ENCODE data around the gene MRM2.

The MRM2 gene

DNA sequence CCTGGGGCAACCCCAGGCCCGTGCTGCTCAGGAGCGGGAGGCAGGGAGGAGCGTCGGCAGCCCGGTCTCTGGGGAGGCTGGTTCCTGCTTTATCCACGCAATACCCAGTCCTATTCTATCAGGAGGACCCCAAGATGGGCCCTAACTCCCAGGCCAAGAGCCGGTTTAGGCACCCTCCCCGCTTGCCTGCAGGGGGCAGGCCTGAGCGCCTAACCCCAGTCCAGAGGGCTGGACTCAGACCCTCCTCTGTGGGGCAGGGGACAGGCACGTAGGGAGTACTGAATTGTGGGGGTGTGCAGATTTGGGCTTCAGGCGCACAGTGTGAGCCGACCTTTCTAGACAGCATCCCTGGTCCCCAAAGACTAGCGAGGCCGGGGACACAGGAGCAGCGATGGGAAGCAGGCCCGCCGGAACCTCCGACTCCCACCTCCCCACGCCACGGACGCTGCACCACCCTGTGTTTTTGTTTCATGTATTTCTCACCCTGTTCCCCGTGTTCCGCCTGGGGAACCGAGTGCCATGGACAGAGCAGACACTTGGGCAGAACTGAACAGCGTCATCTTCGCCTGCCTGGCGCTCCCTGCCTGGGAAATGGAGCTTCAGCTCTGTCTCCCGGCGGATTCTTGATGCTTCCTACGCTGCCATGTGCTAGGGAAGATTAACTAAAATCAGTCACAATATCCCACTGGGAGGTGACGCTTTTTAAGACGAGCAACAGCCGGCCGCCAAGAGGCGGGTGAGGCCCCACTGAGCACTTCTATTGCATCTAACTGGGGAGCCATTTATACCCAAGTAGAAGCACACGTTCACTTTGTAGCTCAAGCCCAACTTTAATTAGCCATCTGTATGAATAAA lies 5.4 kb upstream of the MRM2 start:
- DNase-seq (ENCODE audit: low spot score), result peak; percentile 85

DNA sequence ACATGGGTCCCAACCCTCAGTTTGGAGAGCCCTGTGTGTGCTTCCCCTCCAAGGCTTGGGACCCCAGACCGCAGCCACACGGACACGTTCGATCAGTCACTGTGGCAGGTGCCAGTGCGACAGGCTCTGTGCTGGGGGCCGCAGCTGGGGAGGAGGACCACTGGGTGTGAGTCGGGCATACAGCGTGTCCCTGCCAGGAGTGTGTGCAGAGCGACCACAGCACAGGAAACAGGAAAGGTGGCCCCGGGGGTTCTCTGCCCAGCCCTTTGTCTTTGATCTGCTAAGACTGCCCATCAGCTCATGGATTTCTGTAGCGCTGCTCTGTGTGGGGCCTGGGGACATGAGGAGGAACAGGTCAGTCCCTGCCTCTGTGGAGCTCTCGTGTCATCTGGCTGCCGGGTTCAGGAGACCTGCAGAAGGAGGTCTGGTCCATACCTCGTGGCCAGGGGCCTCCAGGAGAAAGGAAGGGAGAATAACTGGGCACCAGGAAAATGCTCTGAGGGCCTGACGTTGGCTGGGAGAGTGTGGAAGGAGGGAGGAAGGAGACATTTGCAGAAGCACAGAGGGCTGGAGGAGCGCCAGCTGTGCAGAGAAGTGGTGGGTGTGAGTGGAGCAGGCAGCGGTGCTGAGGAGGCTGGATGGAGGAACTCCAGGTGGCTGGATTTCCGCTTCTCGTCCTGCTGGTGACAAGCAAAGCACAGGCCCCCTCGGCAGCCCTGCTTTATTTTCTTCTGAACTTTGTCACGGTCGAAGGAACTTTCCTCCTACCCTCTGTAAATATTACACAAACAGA lies 4.1 kb upstream of the MRM2 start:
- DNase-seq (ENCODE audit: low spot score), result no peak

DNA sequence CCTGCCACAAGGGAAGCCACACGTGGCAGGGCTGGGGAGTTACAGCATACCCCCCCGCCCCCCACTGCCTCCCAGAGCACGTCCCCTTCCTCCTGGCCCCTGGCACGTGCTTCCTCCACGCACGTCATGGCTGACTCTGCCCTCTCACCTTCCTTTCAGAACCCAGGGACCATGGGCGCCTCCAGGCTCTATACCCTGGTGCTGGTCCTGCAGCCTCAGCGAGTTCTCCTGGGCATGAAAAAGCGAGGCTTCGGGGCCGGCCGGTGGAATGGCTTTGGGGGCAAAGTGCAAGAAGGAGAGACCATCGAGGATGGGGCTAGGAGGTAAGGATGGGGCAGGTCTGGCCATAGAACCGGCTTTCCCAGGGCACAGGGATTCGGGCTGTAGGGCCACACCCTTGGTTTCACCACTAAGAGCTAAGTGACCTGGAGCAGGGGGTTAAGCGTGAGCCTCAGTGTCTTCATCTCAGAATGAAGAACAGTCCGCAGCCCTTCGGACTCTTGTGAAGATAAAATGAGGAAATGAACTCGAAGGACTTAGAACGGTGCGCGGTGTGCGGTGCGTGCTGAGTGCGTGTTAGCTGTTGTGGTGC lies 2.5 kb upstream of the MRM2 start:
- no peak for DNase-seq (ENCODE audit: low spot score)

DNA sequence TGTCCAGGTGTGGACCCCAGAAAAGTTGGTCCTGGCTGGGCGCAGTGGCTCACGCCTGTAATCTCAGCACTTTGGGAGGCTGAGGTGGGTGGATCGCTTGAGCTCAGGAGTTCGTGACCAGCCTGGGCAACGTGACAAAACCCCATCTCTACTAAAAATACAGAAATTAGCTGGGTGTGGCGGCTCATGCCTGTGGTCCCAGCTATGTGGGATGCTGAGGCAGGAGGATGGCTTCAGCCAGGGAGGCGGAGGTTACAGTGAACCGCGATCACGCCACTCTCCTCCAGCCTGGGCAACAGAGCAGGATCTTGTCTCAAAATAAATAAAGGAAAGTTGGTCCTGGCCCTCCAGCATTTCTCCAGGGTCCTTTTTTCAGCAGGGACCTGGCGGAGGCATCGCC lies 1.5 kb upstream of the MRM2 start:
- no peak for DNase-seq (ENCODE audit: low spot score)

DNA sequence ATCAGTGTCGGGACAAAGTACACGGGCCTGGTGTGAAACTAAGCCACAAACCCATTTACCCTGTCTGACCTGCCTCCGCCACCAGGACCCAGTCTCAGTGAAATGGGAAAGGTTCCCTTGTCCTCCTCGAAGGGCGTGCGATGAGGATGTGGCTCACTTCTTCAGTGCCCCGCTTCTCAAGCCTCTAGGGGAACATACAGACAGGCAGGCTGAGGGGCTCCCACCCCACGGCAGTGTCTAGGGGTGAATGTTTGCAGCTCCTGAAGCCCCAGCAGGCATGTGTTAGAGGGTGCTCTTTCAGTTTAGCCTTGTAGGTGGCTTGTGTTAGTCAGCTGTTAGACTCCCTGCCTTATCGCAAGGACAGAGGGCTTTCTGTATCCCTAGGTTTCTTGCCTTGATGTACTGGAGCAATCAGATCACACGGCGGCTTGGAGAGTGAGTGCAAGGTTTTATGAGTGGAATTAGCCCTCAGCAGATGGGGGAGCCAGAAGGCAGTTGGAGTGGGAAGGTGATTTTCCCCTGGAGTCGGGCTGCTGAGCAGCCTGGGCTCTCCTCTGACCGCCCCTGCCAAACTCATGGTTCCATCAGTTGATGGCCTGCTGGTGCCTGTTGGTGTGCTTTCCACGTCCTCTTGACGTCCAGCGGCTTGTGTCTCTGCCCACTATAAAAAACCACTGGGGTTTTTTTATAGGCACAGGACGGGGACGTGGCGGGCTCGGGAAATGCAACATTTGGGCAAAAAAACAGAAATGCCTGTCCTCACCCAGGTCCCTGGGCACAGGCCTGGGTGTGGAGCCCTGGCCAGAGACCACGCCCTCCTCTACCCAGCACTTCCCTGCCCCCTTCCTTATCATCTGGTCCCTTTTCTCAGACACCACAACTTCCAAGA lies 780 bp upstream of the MRM2 start:
- no peak for DNase-seq (ENCODE audit: low spot score)

DNA sequence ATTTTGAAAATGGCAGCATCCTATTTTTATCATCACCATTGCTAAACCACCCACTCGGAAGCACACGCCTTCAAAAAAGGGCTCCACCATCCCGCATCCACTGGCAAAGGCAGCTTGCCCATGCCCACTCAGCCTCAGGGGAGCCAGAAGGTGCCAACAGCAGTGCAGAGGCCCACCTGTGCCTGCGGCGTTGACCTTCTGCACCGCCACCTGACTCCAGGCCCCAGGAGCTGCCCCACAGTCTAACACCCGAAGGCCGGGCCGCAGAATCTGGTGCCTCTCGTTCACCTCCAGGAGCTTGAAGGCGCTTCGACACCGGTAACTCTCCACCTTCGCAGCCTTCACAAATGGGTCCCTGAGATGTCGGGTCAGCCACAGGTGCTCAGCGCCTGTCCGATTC lies 2.8 kb downstream of the MRM2 start:
- DNase-seq (ENCODE audit: low spot score), result no peak

DNA sequence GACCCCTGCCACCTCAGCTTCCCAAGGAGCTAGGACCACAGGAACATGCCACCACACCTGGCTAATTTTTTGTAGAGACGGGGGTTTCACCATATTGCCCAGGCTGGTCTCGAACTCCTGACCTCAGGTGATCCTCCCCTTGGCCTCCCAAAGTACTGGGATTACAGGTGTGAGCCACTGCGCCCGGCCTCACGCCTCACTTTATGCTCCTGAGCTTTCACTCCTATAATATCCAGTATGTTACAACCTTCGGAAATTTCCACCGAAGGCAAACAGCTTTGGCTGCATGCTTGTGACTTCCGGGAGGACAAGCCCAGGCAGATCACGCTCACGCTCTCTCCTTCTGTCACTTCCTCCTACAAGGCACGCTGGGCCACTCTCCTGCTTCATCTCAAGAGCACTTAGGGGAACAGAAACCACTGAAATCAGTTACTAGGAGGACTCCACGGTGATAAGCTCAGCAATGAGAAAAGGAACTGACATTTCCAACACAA lies 4.8 kb downstream of the MRM2 start:
- DNase-seq (ENCODE audit: low spot score), result no peak

DNA sequence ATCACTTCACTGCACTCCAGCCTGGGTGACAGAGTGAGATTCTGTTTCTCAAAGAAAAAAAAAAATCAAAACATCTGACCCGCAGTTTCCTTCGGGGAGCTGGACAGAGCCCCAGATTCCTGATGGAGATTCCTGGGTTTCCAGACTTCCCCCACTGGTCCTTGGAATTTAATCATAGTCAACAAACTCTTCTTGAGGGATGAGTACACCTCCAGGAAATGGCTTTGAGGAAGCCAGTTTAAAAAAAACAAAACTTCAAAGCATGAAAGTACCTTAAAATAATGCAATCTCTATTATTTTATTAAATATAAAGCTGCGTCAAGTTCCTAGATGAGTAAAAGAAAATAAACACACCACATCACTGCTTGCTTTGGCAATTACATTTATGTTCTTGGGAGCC lies 8.1 kb downstream of the MRM2 start:
- DNase-seq (ENCODE audit: low spot score), result no peak

DNA sequence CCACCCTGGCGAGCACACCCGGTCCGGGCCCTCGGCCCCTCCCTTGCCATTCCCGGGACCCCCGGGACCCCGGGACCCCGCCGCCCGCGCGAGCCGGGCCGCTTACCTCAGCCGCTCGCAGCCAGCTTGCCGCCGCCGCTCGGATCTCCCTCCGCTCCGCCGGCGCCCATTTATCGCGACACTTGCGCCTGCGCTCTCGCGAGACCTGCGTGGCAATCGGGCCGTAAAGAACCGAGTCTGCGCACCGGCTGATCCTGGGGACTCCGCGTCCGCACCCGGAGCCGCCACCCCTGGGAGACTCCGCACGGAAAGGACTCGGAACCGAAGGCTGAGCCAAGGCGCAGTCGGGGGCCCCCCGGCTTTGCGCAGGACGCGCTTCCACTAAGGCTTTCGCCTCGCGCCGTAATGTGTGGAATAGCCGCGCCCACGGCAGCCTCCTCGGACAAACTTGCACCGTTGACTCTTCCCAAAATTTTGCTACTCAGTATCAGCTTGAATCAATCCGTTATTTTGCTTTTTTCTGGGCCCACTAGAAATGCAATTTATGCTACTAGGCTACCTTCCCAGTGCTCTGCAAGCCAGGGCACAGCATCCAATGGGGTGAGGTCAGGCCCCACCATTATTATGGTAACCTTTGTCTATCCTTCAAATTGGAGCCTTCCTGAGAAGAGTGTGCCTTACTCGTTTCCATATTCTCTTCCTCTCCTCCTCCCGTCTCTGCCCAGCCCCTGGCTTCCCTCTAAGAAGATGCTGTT lies 9.1 kb downstream of the MRM2 start, which contains the start of gene MAD1L1:
Gene MAD1L1 (minus strand): TSS at position 180 of the 755 bp plus-strand sequence. CDS start 2,812 bp downstream, outside the sequence.
- peak; percentile 97 for DNase-seq (ENCODE audit: low spot score)

DNA sequence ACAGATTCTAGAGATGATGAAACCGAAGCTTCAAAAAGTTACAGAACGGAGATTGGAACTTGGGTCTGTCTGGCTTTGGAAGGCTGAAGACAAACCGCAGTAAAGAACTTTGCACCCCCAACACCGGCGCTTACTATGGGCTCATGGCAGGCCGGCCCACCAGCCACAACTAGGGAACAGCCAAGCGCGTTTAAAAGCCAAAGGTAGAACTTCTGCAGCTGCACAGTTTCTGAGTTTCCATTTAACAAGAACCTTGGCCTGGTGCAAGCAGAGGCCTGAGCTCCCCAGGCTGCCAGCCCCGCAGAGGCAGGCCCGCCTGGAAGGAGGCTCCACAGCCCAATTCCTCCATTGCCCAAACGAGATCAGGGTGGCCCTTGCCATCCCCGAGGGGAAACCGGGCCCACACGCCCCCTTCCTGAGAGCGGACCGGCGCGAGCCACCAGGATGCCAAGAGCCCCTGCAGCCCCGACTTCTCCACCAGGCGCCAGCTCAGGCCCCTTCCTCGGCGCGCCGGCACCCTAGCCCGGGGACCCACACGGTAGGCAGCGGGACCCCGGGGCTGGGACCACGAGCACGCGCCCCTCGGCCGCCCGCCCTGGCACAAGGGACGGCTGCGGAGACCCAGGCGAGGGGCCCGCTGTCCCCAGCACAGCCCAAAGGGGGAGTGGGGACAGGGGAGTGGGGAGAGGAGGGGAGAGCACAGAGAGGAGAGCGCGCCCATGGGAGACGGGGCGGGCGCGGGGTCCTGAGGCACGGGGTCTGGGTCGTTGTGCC lies 9.8 kb downstream of the MRM2 start:
- peak; percentile 79 for DNase-seq (ENCODE audit: low spot score)

DNA sequence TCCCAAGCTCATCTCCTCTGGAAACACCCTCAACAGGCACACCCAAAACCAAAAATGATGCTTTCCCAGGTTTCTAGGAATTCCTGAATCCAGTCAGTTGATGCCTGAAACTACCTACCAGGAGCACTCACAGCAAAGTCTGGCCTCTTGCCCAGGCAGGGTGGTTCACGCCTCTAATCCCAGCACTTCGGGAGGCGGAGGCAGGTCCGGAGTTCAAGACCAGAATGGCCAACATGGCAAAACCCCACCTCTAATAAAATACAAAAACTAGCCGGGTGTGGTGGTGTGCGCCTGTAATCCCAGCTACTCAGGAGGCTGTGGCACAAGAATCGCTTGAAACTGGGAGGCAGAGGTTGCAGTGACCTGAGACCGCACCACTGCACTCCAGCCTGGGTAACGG lies 11.1 kb downstream of the MRM2 start:
- DNase-seq (ENCODE audit: low spot score), result no peak

DNA sequence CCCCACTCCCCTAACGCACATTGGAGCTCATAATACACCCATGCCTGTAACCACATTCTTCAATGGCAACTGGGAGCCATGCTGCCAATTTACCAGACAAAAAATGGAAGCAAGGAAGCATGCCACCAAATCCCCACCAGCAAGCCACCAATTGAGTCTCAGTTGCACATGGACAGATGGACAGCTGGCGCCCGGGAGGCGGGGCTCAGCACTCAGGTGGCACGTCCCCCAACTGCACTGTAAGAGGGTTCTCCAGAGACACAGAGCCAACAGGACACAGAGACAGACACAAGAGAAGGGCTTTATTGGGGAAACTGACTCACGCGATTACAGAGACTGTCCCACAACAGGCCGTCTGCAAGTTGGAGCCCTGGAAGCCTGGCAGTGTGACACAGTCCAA lies 11.8 kb downstream of the MRM2 start:
- no peak for DNase-seq (ENCODE audit: low spot score)

DNA sequence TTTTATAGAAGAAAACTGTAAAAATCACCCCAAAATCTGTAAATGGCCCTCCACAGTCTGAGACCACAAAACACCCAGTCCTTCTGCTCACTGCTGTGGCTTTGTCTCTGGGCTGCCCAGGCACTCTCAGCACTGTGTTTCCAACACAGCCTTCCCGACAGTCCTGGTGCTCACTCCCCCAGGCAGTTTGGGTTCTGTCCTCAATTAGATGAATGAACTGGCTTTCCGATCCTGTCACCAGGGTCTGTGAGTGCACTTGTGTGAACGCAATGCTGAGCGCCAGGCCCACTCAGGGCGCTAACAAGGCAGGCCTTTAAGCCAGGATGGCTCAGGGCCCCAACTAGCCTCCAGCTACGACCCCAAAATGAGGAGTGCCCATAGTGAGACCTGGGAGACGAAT lies 12.5 kb downstream of the MRM2 start:
- DNase-seq (ENCODE audit: low spot score), result no peak

DNA sequence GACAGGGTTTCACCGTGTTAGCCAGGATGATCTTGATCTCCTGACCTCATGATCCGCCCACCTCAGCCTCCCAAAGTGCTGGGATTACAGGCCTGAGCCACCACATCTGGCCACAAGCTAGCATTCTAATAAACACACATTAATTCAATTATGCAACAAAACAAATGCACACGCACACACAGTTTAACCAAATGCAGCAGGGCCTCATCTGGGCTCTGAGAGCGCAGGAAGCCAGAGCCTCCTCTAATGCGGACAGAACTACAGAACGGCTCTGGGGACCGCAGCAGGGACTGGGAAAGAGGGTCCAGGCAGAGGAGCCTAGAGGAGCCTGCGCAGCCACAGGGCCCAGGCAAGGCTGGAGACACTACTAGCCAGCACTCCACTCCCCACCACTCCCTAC lies 13.1 kb downstream of the MRM2 start:
- no peak for DNase-seq (ENCODE audit: low spot score)

DNA sequence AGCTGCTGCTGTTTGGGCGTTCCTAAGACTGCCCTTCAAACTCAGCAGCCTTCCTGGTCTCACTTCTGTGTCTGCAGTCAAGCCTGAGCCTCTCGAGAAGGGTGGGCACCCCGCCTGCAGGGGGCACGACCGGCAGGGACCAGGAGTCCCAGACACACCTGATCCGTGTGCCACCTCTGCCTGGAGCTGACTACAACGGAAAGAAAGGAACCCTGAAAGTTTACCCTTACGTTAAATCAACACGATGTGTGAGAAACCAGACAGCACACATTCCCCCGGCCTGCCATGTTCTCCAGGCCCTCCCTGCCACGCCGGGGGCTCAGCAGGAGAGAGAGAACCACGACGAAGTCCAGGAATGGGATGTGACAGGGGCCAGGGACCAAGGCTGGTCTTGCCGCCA lies 14.3 kb downstream of the MRM2 start:
- no peak for DNase-seq (ENCODE audit: low spot score)

DNA sequence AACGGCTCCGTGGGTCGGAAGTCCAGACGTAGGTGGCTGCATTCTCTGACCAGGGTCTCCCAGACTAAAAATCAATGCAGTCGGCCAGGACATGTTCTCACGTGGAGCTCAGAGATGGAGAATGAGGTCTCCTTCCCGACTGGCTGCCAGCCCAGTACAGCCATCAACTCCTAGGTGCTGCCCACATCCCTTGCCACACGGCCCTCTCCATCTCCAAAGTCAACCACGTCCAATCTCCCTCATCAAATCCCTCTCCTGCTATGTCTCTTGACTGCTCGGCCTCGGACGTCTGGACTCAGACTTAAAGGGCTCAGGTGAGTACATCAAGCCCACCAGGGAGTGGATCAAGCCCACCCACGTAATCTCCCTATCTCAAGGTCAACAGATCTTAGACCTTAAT lies 16.2 kb downstream of the MRM2 start:
- no peak for DNase-seq (ENCODE audit: low spot score)

DNA sequence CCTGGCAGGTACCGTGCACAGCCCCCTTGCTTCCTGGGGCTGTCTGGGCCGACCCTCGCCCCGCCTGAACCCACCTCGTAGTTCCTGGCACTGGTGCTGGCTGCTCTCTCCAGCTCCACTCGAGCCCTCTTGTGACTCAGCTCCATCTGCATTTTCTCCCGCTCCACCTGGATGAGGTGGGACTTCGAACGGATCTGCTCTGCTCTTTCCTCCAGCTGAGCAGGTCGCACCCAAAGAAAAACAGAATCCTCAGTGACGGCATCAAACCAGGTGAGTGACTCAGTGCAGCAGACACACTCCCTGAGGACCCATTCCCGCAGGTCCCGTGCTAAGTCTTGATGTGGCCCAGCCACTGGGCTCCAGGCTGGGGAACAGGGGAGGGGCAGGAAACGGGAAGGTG lies 16.7 kb downstream of the MRM2 start:
- no peak for DNase-seq (ENCODE audit: low spot score)

DNA sequence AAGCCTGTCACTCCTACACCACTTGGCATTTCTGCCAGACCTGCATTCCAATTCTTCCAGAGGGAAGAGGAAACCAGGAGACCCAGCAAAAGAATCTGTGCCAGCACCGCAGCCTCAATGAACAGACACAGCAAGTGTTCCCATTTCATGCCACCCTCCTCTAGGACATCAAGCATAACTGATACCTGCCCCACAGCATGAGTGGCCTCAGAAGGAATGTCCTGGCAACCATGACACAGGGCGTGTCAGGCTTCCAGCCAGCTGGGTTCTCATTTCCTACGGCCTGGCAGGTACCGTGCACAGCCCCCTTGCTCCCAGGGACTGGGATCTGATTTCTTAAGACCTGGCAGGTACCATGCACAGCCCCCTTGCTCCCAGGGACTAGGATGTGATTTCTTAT lies 17.1 kb downstream of the MRM2 start:
- no peak for DNase-seq (ENCODE audit: low spot score)

DNA sequence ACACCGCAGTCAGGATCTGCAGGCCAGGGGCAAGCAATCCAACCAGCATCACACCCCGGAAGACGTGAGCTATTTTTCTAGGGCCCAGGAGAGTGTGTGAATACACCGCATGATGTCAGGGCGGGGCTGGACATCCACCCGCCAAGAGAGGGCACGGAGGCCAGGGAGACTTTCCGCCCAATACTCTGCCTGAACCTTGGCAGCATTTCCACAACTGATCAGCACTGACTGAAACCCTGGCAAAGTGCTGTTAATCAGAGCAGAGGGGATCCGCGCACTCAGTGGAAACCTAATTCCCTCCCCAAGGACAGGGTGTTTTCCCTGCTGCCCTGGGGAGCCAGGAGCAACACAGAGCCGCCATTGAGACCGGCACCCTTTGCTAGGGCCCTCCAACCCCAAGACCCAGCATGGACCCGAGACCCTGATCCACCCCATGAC lies 17.5 kb downstream of the MRM2 start:
- peak; percentile 65 for DNase-seq (ENCODE audit: low spot score)

DNA sequence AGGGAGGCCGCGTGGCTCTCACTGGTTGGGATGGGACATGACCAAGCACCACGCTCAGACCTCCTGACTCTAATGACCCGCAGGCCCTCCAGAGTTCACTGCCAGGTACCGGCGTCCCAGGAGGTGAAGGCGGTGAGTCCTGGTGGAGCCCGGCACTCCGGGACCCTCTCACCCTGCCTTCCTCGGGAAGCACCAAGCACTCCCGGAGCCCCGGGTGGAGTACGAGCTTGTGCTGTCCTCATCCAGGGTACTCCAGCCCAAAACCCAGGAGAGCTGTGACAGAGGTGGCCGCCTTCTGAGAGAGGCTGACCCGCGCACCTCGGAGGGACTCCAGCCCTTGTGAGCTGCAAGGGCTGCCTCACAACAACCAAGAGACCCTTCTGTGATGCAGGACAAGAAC lies 18.7 kb downstream of the MRM2 start:
- DNase-seq (ENCODE audit: low spot score), result no peak

All from D341Med (cell line).